Neural cell (in vitro differentiated cells): Measurements from ENCODE around the gene ABCF2. TPM values are rescaled to one million over a fixed set of nuclear protein-coding genes. Genes with fewer than 3 reads are reported as not detected.

Source experiments
- H2AFZ ChIP-seq: fragments of 200-600, 300-800 bp; sonication (generic), shearing (Covaris generic); 2 replicates; pipeline ENCODE4 v1.6.0; 2014; ENCODE audit warnings: low read depth, mild to moderate bottlenecking, antibody characterized with exemption, low read length, moderate library complexity
- H3F3A ChIP-seq: fragments of 200-600 bp; shearing (Covaris generic); 2 replicates; pipeline ENCODE4 v1.6.1; 2016; ENCODE audit warnings: mild to moderate bottlenecking, moderate library complexity, mixed read lengths, antibody characterized with exemption, low read length; ENCODE audit not compliant: insufficient read depth, poor library complexity, severe bottlenecking
- H3K27ac ChIP-seq: fragments of 200-600, 300-800 bp; sonication (generic), shearing (Covaris generic); 2 replicates; pipeline ENCODE4 v1.5.1; 2014; ENCODE audit warnings: mild to moderate bottlenecking, low read length, moderate library complexity
- H3K27me3 ChIP-seq: fragments of 300-800, 200-600 bp; sonication (generic), shearing (Covaris generic); 2 replicates; pipeline ENCODE4 v1.6.0; 2014; ENCODE audit warnings: mild to moderate bottlenecking, low read depth, low read length, moderate library complexity; ENCODE audit not compliant: insufficient read depth
- H3K36me3 ChIP-seq: fragments of 300-800, 200-600 bp; sonication (generic), shearing (Covaris generic); 2 replicates; pipeline ENCODE4 v1.5.1; 2014; ENCODE audit warnings: mild to moderate bottlenecking, antibody characterized with exemption, low read length, moderate library complexity; ENCODE audit not compliant: insufficient read depth
- H3K4me2 ChIP-seq: fragments of 300-800, 200-600 bp; sonication (generic), shearing (Covaris generic); 2 replicates; pipeline ENCODE4 v1.6.0; 2014; ENCODE audit warnings: mild to moderate bottlenecking, low read length
- H3K4me3 ChIP-seq: fragments of 300-800, 200-600 bp; sonication (generic), shearing (Covaris generic); 2 replicates; pipeline ENCODE4 v1.5.1; 2014; ENCODE audit warnings: mild to moderate bottlenecking, low read length, moderate library complexity
- H3K79me2 ChIP-seq: fragments of 200-600 bp; shearing (Covaris generic); replicated peaks from 2 replicates; pipeline ENCODE4 v1.6.0; 2014; ENCODE audit warnings: mild to moderate bottlenecking, low read length, moderate library complexity; ENCODE audit not compliant: insufficient read depth
- H3K9ac ChIP-seq: fragments of 300-800, 200-600 bp; sonication (generic), shearing (Covaris generic); 2 replicates; pipeline ENCODE4 v1.6.1; 2016; ENCODE audit warnings: mild to moderate bottlenecking, low read length, mixed read lengths
- H3K9me2 ChIP-seq: fragments of 200-600 bp; shearing (Covaris generic); 2 replicates; pipeline ENCODE4 v1.6.1; 2016; ENCODE audit warnings: mild to moderate bottlenecking, low read length, mixed read lengths; ENCODE audit not compliant: insufficient read depth
- H3K9me3 ChIP-seq: fragments of 200-600, 300-800 bp; sonication (generic), shearing (Covaris generic); 2 replicates; pipeline ENCODE4 v1.6.1; 2016; ENCODE audit warnings: mild to moderate bottlenecking, mixed run types, low read length, moderate library complexity, mixed read lengths
- H4K20me1 ChIP-seq: fragments of 200-600 bp; shearing (Covaris generic); 2 replicates; pipeline ENCODE4 v1.6.1; 2016; ENCODE audit warnings: mild to moderate bottlenecking, mixed run types; ENCODE audit not compliant: insufficient read depth
- EP300 ChIP-seq: fragments of 450-650 bp; conservative IDR thresholded peaks from 2 replicates; pipeline ENCODE4 v1.6.1; 2014; ENCODE audit warnings: antibody characterized with exemption, mild to moderate bottlenecking, moderate library complexity; ENCODE audit not compliant: poor library complexity, severe bottlenecking
- EZH2 ChIP-seq: fragments of 200-600, 300-800 bp; shearing (Covaris generic), sonication (generic); IDR thresholded peaks from 2 replicates; pipeline ENCODE4 v1.6.1; 2014; ENCODE audit warnings: antibody characterized with exemption, low read length, borderline replicate concordance, mild to moderate bottlenecking; ENCODE audit not compliant: insufficient read depth, poor library complexity, severe bottlenecking
- MXI1 ChIP-seq: fragments of 450-650 bp; conservative IDR thresholded peaks from 2 replicates; pipeline ENCODE4 v1.6.1; 2014; ENCODE audit warnings: antibody characterized with exemption, mild to moderate bottlenecking; ENCODE audit not compliant: poor library complexity, severe bottlenecking
- POLR2AphosphoS5 ChIP-seq: IDR thresholded peaks from 2 replicates; pipeline ENCODE4 v1.6.1; 2012
- RAD21 ChIP-seq: fragments of 450-650 bp; conservative IDR thresholded peaks from 2 replicates; pipeline ENCODE4 v1.6.1; 2014; ENCODE audit warnings: antibody characterized with exemption, mild to moderate bottlenecking, moderate library complexity
- REST ChIP-seq: IDR thresholded peaks from 2 replicates; pipeline ENCODE4 v1.6.1; 2012; ENCODE audit warnings: borderline replicate concordance
- SMC3 ChIP-seq: fragments of 450-650 bp; conservative IDR thresholded peaks from 2 replicates; pipeline ENCODE4 v1.6.1; 2014; ENCODE audit warnings: antibody characterized with exemption, mild to moderate bottlenecking, moderate library complexity; ENCODE audit not compliant: poor library complexity
- TAF1 ChIP-seq: IDR thresholded peaks from 2 replicates; pipeline ENCODE4 v1.6.1; 2012; ENCODE audit warnings: low read depth
- polyA plus RNA-seq: library from polyadenylated mRNA; depleted of rRNA; stranded (reverse); fragments of >200 nt; gene quantifications from 2 replicates; pipeline ENCODE4 v1.2.3, GENCODE V29; 2014
- TF ChIP-seq, protein P1 (sequence below): fragments of 450-650 bp; IDR thresholded peaks from 2 replicates; pipeline ENCODE4 v1.5.1; 2014; ENCODE audit warnings: antibody characterized with exemption, mild to moderate bottlenecking, moderate library complexity; ENCODE audit not compliant: poor library complexity, severe bottlenecking

ABCF2 gene
- polyA plus RNA-seq, 1 donor from 2014 or later, result 32.7 TPM

DNA sequence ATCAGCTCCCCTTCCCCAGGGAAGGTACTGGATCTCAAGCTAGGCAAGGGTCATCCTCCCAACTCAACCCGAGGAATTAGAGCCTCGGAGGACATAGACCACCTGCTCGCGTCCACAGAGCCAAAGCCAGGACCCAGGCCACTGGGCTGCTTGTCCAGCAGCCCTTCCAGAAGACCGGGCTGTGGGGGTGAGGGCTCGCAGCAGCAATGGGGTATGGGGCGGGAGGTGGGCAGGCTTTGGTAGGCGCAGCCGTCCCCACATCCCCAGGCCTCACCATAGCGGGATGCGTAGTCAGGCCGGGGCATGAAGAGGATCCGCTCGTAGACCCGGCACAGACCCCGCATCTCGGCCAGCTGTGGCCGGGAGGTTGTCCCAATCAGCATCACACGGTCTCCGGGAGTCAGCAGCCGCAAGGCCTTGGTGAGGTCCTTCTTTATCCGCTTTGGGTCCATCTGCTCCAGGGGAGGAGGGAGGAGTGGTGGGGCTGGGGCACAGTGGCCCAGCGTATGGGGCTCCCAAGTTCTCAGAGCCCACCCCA, 34.9 kb downstream of the ABCF2 start:
- Histone ChIP-seq H3K9ac (no peak overlapping the region), H3F3A (no peaks in the 10 kb centered on the region), H2AFZ (no peak overlapping the region), H3K27ac (no peak overlapping the region), H3K27me3 (no peaks in the 10 kb centered on the region), H3K79me2 (no peaks in the 10 kb centered on the region), H3K9me2 (no peaks in the 10 kb centered on the region), H3K36me3 (no peaks in the 10 kb centered on the region), H3K4me2 (no peak overlapping the region), H4K20me1 (no peaks in the 10 kb centered on the region), H3K9me3 (no peaks in the 10 kb centered on the region), H3K4me3 (no peak overlapping the region)
- TF ChIP-seq EZH2 (no peak), TAF1 (no peak), POLR2AphosphoS5 (no peak), RAD21 (no peak), EP300 (no peak), MXI1 (no peak), REST (no peak), SMC3 (no peak)
- TF ChIP-seq, protein P1, sequence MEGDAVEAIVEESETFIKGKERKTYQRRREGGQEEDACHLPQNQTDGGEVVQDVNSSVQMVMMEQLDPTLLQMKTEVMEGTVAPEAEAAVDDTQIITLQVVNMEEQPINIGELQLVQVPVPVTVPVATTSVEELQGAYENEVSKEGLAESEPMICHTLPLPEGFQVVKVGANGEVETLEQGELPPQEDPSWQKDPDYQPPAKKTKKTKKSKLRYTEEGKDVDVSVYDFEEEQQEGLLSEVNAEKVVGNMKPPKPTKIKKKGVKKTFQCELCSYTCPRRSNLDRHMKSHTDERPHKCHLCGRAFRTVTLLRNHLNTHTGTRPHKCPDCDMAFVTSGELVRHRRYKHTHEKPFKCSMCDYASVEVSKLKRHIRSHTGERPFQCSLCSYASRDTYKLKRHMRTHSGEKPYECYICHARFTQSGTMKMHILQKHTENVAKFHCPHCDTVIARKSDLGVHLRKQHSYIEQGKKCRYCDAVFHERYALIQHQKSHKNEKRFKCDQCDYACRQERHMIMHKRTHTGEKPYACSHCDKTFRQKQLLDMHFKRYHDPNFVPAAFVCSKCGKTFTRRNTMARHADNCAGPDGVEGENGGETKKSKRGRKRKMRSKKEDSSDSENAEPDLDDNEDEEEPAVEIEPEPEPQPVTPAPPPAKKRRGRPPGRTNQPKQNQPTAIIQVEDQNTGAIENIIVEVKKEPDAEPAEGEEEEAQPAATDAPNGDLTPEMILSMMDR, result no peak

GRCh38 chr7:151191544-151191943, 35.5 kb downstream of the ABCF2 start:
- Histone ChIP-seq H3K27me3 (no peaks in the 10 kb centered on the region), H3K79me2 (no peaks in the 10 kb centered on the region), H3K9me3 (no peaks in the 10 kb centered on the region), H3K9me2 (no peaks in the 10 kb centered on the region), H3K36me3 (no peaks in the 10 kb centered on the region), H3K9ac (no peak overlapping the region), H3F3A (no peaks in the 10 kb centered on the region), H3K4me3 (no peak overlapping the region), H3K4me2 (no peak overlapping the region), H3K27ac (no peak overlapping the region), H2AFZ (no peak overlapping the region), H4K20me1 (no peaks in the 10 kb centered on the region)
- no peak for TF ChIP-seq EZH2

- Histone ChIP-seq H3K9ac (no peak overlapping the region), H4K20me1 (no peaks in the 10 kb centered on the region), H3K36me3 (no peaks in the 10 kb centered on the region), H3K79me2 (no peaks in the 10 kb centered on the region), H3K9me2 (no peaks in the 10 kb centered on the region), H3K27me3 (no peaks in the 10 kb centered on the region), H3K27ac (no peak overlapping the region), H3K4me3 (no peak overlapping the region), H3F3A (no peaks in the 10 kb centered on the region), H3K4me2 (no peak overlapping the region), H3K9me3 (no peaks in the 10 kb centered on the region), H2AFZ (no peak overlapping the region)
- TF ChIP-seq, protein P1, result no peak
- TF ChIP-seq RAD21 (no peak), TAF1 (no peak), EP300 (no peak), EZH2 (no peak)
Measured at GRCh38 chr7:151189038-151189437, 38.0 kb downstream of the ABCF2 start.
